ENCODE data around the gene SLC30A2. TPM values are rescaled to one million over a fixed set of nuclear protein-coding genes. Genes with fewer than 3 reads are reported as not detected.

Gene SLC30A2
- total and polyA plus RNA-seq, 9 of the 15 experiments (the other 6 are each of a cell fraction or from before 2014, with no cell fraction given), result 0.01 to 0.18 (median 0.06) TPM; not detected in 3

DNA sequence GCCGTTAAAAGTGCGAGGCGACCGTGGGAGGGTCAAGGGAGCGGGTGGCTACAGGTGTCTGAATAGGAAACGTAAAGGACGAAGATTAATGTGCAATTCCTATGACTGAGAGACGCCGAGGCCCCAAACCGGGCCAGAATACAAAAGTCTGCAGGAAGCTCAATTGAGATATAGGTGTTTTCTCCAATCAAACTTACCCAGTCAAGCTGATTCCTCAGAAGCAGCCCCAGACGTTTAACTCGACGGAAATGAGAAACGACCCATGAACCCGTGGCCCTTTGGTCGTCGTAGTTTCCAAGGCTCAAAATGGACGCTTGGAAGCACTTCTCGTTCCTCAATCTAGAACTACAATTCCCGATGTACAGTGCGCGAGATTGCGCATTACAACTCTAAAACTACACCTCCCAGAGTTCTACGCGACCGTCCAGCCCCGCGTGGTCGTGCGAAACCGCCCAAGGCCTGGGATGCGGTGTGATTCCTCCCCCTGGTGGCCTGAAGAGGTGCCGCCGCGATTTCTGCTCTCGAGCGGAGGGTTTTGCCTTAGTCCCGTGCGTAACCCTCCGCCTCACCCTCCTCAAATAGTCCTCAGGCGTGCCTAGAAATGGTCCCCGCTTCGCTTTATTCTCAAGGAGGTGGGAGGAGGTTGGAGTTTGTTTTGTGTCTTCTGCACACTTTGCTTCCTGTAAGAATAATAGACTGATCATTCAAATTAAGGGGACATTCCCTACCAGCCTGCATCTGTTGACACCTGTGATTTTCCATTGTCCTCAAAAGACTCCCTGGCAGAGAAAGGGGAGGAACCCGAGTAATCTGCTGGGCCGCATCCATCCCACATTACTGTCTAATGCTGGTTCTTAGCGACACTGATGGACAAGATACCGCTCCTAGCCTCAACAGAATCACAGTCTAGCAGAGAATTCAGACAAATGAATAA lies 47.8 kb downstream of the SLC30A2 start, which contains the start of gene PAFAH2 (continued):
- TF ChIP-seq, protein P1, sequence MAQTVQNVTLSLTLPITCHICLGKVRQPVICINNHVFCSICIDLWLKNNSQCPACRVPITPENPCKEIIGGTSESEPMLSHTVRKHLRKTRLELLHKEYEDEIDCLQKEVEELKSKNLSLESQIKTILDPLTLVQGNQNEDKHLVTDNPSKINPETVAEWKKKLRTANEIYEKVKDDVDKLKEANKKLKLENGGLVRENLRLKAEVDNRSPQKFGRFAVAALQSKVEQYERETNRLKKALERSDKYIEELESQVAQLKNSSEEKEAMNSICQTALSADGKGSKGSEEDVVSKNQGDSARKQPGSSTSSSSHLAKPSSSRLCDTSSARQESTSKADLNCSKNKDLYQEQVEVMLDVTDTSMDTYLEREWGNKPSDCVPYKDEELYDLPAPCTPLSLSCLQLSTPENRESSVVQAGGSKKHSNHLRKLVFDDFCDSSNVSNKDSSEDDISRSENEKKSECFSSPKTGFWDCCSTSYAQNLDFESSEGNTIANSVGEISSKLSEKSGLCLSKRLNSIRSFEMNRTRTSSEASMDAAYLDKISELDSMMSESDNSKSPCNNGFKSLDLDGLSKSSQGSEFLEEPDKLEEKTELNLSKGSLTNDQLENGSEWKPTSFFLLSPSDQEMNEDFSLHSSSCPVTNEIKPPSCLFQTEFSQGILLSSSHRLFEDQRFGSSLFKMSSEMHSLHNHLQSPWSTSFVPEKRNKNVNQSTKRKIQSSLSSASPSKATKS (CRISPR knock-in tag; IDR thresholded peaks at IDR 0.05), result 0 out of 2 replicates have a peak, but pooled peaks have one; percentile 38
- peak; percentile 45 for TF ChIP-seq CBFA2T3 (IDR thresholded peaks at IDR 0.05)
- no peak for TF ChIP-seq TSC22D4 (tag; IDR thresholded peaks at IDR 0.05)
- peak; percentile 63 for TF ChIP-seq MAFK (IDR thresholded peaks at IDR 0.05; ENCODE audit: low read length)
- TF ChIP-seq, protein P2, sequence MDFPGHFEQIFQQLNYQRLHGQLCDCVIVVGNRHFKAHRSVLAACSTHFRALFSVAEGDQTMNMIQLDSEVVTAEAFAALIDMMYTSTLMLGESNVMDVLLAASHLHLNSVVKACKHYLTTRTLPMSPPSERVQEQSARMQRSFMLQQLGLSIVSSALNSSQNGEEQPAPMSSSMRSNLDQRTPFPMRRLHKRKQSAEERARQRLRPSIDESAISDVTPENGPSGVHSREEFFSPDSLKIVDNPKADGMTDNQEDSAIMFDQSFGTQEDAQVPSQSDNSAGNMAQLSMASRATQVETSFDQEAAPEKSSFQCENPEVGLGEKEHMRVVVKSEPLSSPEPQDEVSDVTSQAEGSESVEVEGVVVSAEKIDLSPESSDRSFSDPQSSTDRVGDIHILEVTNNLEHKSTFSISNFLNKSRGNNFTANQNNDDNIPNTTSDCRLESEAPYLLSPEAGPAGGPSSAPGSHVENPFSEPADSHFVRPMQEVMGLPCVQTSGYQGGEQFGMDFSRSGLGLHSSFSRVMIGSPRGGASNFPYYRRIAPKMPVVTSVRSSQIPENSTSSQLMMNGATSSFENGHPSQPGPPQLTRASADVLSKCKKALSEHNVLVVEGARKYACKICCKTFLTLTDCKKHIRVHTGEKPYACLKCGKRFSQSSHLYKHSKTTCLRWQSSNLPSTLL (IDR thresholded peaks at IDR 0.05), result no peak
- TF ChIP-seq MEIS2 (IDR thresholded peaks at IDR 0.05; ENCODE audit: partially characterized antibody), result peak; percentile 67
- TF ChIP-seq FOXK2 (conservative IDR thresholded peaks at IDR 0.05 in 1 of 2, IDR thresholded peaks at IDR 0.05 in 1 of 2; ENCODE audit: low read depth in 2 of 2), result peak in 1 of 2 experiments; percentile 74
- no peak for TF ChIP-seq XRCC4 (IDR thresholded peaks at IDR 0.05; ENCODE audit: extremely low read depth, insufficient read depth, insufficient read length)
- TF ChIP-seq KDM1A (IDR thresholded peaks at IDR 0.05), result peak; percentile 86 to 87
- no peak for TF ChIP-seq ZNF551 (CRISPR knock-in tag; IDR thresholded peaks at IDR 0.05)
- TF ChIP-seq, protein P3, sequence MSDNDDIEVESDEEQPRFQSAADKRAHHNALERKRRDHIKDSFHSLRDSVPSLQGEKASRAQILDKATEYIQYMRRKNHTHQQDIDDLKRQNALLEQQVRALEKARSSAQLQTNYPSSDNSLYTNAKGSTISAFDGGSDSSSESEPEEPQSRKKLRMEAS (CRISPR knock-in tag; IDR thresholded peaks at IDR 0.05), result peak; percentile 97
- TF ChIP-seq BHLHE40 (IDR thresholded peaks at IDR 0.05; ENCODE audit: low read length), result peak; percentile 98
- TF ChIP-seq JUNB (CRISPR knock-in tag; conservative IDR thresholded peaks at IDR 0.05), result no peak; the same call in 1 of the 2 replicates
- TF ChIP-seq NBN (IDR thresholded peaks at IDR 0.05; ENCODE audit: low read depth), result peak; percentile 98
- no peak for TF ChIP-seq KLF10 (CRISPR knock-in tag; IDR thresholded peaks at IDR 0.05)
- peak; percentile 98 for TF ChIP-seq HDAC2 (IDR thresholded peaks at IDR 0.05)
- TF ChIP-seq STAT5B (CRISPR knock-in tag; IDR thresholded peaks at IDR 0.05), result no peak
- TF ChIP-seq BCOR (IDR thresholded peaks at IDR 0.05), result peak; percentile 82; the same call in 1 of the 2 replicates
- TF ChIP-seq, protein P4, sequence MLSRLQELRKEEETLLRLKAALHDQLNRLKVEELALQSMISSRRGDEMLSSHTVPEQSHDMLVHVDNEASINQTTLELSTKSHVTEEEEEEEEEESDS (CRISPR knock-in tag; IDR thresholded peaks at IDR 0.05), result no peak
- peak; percentile 56 for TF ChIP-seq RBBP5 (IDR thresholded peaks at IDR 0.05; ENCODE audit: borderline replicate concordance, insufficient read depth, low read length, poor library complexity, severe bottlenecking)
- TF ChIP-seq, protein P5, sequence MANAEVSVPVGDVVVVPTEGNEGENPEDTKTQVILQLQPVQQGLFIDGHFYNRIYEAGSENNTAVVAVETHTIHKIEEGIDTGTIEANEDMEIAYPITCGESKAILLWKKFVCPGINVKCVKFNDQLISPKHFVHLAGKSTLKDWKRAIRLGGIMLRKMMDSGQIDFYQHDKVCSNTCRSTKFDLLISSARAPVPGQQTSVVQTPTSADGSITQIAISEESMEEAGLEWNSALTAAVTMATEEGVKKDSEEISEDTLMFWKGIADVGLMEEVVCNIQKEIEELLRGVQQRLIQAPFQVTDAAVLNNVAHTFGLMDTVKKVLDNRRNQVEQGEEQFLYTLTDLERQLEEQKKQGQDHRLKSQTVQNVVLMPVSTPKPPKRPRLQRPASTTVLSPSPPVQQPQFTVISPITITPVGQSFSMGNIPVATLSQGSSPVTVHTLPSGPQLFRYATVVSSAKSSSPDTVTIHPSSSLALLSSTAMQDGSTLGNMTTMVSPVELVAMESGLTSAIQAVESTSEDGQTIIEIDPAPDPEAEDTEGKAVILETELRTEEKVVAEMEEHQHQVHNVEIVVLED (CRISPR knock-in tag; IDR thresholded peaks at IDR 0.05), result peak; percentile 78
